HepG2 (cell line): ENCODE results near the gene PIM3. TPM values are rescaled to one million over a fixed set of nuclear protein-coding genes. Genes with fewer than 3 reads are reported as not detected.
A peak's percentile ranks its signal among the peaks of the same experiment; 100 is the strongest.

Experiments used
- ATF7 ChIP-seq, 2 experiments: fragments of 450-650 bp in 1 of 2; sonication (generic) in 1 of 2; formaldehyde crosslinking in 1 of 2; IDR thresholded peaks; 2 replicates each; pipeline versions ENCODE4 v1.4.0 to v1.6.1; 2016 to 2020; ENCODE audit warnings: antibody characterized with exemption in 1 of 2, mild to moderate bottlenecking in 1 of 2, missing genetic modification reagents in 1 of 2
- FOSL1 ChIP-seq: sonication (generic); formaldehyde crosslinking; IDR thresholded peaks from 2 replicates; pipeline ENCODE4 v1.9.0; 2021; ENCODE audit warnings: missing genetic modification reagents, borderline replicate concordance
- FOXA3 ChIP-seq: IDR thresholded peaks from 2 replicates; pipeline ENCODE4 v1.6.1; 2016; ENCODE audit warnings: missing genetic modification reagents, missing compliant biosample characterization
- GATA4 ChIP-seq: sonication (generic); IDR thresholded peaks from 2 replicates; pipeline ENCODE4 v1.6.1; 2016; ENCODE audit warnings: antibody characterized with exemption, low read depth, borderline replicate concordance
- KDM5B ChIP-seq: sonication (generic); formaldehyde crosslinking; IDR thresholded peaks from 2 replicates; pipeline ENCODE4 v1.4.0; 2020; ENCODE audit warnings: missing genetic modification reagents, mild to moderate bottlenecking, borderline replicate concordance
- MTA3 ChIP-seq: sonication (generic); formaldehyde crosslinking; IDR thresholded peaks from 2 replicates; pipeline ENCODE4 v1.4.0; 2020; ENCODE audit warnings: missing genetic modification reagents
- PAF1 ChIP-seq: IDR thresholded peaks from 2 replicates; pipeline ENCODE4 v1.6.1; 2016; ENCODE audit warnings: missing genetic modification reagents, missing compliant biosample characterization
- SIX4 ChIP-seq: sonication (generic); formaldehyde crosslinking; IDR thresholded peaks from 2 replicates; pipeline ENCODE4 v1.4.0; 2020; ENCODE audit warnings: missing genetic modification reagents
- TSC22D2 ChIP-seq: sonication (generic); formaldehyde crosslinking; IDR thresholded peaks from 2 replicates; pipeline ENCODE4 v1.5.1; 2020; ENCODE audit warnings: missing genetic modification reagents, mild to moderate bottlenecking, borderline replicate concordance
- ZNF207 ChIP-seq: fragments of 450-650 bp; IDR thresholded peaks from 2 replicates; pipeline ENCODE4 v1.6.1; 2016; ENCODE audit warnings: antibody characterized with exemption, borderline replicate concordance
- ZNF260 ChIP-seq: sonication (generic); formaldehyde crosslinking; IDR thresholded peaks from 2 replicates; pipeline ENCODE4 v1.4.0; 2020; ENCODE audit warnings: missing genetic modification reagents, low read depth, mild to moderate bottlenecking, borderline replicate concordance
- ZNF607 ChIP-seq: sonication (generic); formaldehyde crosslinking; IDR thresholded peaks from 2 replicates; pipeline ENCODE4 v1.5.1; 2020; ENCODE audit warnings: missing genetic modification reagents, mild to moderate bottlenecking, borderline replicate concordance
- polyA plus RNA-seq, 8 experiments: library from polyadenylated mRNA; depleted of rRNA in 3 of 8; stranded (reverse) in 7 of 8; unstranded in 1 of 8; fragments of >200 nt; fragmentation: Illumina TruSeq in 4 of 8; extraction: Trizol in 4 of 8; gene quantifications; 2 replicates each; pipeline versions ENCODE4 v1.2.1 to v1.2.3, GENCODE V29; 2011 to 2016; ENCODE audit warnings: low read depth in 4 of 8, missing spikeins in 1 of 8, mixed read lengths in 1 of 8; ENCODE audit not compliant: insufficient read depth in 1 of 8
- total RNA-seq, 5 experiments: library from RNA; depleted of rRNA; stranded (reverse); fragments of >200 nt; fragmentation: Illumina TruSeq; extraction: Trizol; gene quantifications; 2 replicates each; pipeline ENCODE4 v1.2.3, GENCODE V29; 2016; ENCODE audit warnings: low read depth in 1 of 5
- TF ChIP-seq, protein P1 (sequence below): IDR thresholded peaks from 2 replicates; pipeline ENCODE4 v1.6.1; 2016; ENCODE audit warnings: missing biosample characterization, missing genetic modification reagents, low read depth
- TF ChIP-seq, protein P2 (sequence below): sonication (generic); formaldehyde crosslinking; IDR thresholded peaks from 2 replicates; pipeline ENCODE4 v1.5.1; 2020; ENCODE audit warnings: mild to moderate bottlenecking, missing genetic modification reagents, moderate library complexity
- TF ChIP-seq, protein P3 (sequence below): sonication (generic); formaldehyde crosslinking; IDR thresholded peaks from 2 replicates; pipeline ENCODE4 v1.4.0; 2020; ENCODE audit warnings: missing genetic modification reagents
- TF ChIP-seq, protein P4 (sequence below): sonication (generic); formaldehyde crosslinking; IDR thresholded peaks from 2 replicates; pipeline ENCODE4 v1.4.0; 2020; ENCODE audit warnings: mild to moderate bottlenecking, low read depth, missing genetic modification reagents
- TF ChIP-seq, protein P5 (sequence below): sonication (generic); formaldehyde crosslinking; IDR thresholded peaks from 2 replicates; pipeline ENCODE4 v1.4.0; 2020; ENCODE audit warnings: missing genetic modification reagents

PIM3 gene
- total and polyA plus RNA-seq, 2 of the 13 experiments (the other 11 are each of a cell fraction or from before 2014, with no cell fraction given) = 21.6 to 31.2 TPM

DNA sequence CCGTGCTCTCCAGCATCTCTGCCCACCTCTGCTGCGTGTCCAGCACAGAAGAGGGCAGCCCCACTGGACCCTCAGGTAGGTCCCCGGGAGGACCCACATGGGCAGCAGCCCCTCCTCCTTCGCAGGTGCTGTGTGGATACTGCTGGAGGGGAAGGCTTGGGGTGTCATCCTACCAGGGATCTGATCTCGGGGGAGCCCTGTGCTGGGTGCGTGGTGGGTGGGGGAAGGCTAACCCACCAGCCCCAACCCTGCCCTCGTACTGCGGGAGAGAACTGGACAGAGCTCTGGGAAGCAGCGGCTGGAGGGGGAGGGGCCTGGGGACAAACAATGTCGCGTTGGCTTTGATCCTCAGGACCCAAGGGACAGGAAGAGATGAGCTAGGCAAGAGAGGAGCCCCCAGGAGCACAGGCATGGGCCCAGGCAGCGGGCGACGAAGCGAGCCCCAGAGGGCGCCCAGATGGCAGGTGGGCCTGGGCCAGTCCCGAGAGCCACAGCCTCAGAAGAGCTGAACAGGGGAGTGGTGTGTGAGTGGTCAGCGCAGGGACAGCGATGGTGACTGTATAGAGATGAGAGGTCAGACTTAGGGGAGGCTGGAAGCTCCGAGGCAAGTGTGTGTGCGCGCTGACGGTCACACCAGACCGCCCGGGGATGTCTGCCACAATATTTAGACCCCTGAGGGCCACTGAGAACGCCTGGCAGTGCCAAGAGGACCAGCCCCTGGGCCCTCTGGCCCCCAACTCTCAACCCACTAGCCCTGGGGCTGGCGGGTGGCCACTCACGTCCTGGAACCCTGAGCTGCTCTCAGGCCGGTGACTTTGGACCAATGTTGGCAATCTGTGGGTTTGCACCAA, 1.4 kb upstream of the PIM3 start (continued):
- TF ChIP-seq, protein P1, sequence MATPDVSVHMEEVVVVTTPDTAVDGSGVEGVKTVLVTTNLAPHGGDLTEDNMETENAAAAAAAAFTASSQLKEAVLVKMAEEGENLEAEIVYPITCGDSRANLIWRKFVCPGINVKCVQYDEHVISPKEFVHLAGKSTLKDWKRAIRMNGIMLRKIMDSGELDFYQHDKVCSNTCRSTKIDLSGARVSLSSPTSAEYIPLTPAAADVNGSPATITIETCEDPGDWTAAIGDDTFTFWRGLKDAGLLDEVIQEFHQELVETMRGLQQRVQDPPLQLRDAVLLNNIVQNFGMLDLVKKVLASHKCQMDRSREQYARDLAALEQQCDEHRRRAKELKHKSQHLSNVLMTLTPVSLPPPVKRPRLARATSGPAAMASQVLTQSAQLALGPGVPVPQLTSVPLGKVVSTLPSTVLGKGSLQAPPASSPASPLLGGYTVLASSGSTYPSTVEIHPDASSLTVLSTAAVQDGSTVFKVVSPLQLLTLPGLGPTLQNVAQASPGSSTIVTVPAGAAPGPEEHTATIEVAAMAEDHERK (CRISPR knock-in tag) = no peak
- TF ChIP-seq ATF7 (IDR thresholded peaks at IDR 0.05) (no peak), ATF7 (CRISPR knock-in tag; IDR thresholded peaks at IDR 0.05) (no peak), ZNF260 (no peak), SIX4 (CRISPR knock-in tag) (no peak), ZNF207 (no peak), PAF1 (CRISPR knock-in tag) (no peak), ZNF607 (CRISPR knock-in tag) (no peak; the same call in 1 of the 2 replicates), FOXA3 (CRISPR knock-in tag) (no peak; the same call in 1 of the 2 replicates), FOSL1 (no peak), MTA3 (CRISPR knock-in tag) (no peak), TSC22D2 (no peak), KDM5B (CRISPR knock-in tag) (no peak), GATA4 (no peak)
- TF ChIP-seq, protein P2, sequence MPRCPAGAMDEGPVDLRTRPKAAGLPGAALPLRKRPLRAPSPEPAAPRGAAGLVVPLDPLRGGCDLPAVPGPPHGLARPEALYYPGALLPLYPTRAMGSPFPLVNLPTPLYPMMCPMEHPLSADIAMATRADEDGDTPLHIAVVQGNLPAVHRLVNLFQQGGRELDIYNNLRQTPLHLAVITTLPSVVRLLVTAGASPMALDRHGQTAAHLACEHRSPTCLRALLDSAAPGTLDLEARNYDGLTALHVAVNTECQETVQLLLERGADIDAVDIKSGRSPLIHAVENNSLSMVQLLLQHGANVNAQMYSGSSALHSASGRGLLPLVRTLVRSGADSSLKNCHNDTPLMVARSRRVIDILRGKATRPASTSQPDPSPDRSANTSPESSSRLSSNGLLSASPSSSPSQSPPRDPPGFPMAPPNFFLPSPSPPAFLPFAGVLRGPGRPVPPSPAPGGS (CRISPR knock-in tag) = 0 out of 2 replicates have a peak, but pooled peaks have one; percentile 47
- TF ChIP-seq, protein P3, sequence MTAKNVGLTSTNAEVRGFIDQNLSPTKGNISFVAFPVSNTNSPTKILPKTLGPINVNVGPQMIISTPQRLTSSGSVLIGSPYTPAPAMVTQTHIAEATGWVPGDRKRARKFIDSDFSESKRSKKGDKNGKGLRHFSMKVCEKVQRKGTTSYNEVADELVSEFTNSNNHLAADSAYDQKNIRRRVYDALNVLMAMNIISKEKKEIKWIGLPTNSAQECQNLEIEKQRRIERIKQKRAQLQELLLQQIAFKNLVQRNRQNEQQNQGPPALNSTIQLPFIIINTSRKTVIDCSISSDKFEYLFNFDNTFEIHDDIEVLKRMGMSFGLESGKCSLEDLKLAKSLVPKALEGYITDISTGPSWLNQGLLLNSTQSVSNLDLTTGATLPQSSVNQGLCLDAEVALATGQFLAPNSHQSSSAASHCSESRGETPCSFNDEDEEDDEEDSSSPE (CRISPR knock-in tag) = peak; percentile 37; the same call in 1 of the 2 replicates
- TF ChIP-seq, protein P4, sequence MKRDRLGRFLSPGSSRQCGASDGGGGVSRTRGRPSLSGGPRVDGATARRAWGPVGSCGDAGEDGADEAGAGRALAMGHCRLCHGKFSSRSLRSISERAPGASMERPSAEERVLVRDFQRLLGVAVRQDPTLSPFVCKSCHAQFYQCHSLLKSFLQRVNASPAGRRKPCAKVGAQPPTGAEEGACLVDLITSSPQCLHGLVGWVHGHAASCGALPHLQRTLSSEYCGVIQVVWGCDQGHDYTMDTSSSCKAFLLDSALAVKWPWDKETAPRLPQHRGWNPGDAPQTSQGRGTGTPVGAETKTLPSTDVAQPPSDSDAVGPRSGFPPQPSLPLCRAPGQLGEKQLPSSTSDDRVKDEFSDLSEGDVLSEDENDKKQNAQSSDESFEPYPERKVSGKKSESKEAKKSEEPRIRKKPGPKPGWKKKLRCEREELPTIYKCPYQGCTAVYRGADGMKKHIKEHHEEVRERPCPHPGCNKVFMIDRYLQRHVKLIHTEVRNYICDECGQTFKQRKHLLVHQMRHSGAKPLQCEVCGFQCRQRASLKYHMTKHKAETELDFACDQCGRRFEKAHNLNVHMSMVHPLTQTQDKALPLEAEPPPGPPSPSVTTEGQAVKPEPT = no peak
- TF ChIP-seq, protein P5, sequence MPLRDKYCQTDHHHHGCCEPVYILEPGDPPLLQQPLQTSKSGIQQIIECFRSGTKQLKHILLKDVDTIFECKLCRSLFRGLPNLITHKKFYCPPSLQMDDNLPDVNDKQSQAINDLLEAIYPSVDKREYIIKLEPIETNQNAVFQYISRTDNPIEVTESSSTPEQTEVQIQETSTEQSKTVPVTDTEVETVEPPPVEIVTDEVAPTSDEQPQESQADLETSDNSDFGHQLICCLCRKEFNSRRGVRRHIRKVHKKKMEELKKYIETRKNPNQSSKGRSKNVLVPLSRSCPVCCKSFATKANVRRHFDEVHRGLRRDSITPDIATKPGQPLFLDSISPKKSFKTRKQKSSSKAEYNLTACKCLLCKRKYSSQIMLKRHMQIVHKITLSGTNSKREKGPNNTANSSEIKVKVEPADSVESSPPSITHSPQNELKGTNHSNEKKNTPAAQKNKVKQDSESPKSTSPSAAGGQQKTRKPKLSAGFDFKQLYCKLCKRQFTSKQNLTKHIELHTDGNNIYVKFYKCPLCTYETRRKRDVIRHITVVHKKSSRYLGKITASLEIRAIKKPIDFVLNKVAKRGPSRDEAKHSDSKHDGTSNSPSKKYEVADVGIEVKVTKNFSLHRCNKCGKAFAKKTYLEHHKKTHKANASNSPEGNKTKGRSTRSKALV (CRISPR knock-in tag) = no peak
